Keratinocyte (primary cell): Measurements from ENCODE around the gene SLC16A4. TPM values are rescaled to one million over a fixed set of nuclear protein-coding genes. Genes with fewer than 3 reads are reported as not detected.

Experiments used
- DNase-seq: peaks from one replicate; pipeline ENCODE4 v3.0.0-alpha.2; 2011; ENCODE audit warnings: low read depth, missing footprints, low spot score
- FAIRE-seq: peaks from 2 replicates; lab custom pipeline; 2011; peaks lifted over from hg19 to GRCh38; lab: Jason Lieb, UNC
- H2AFZ ChIP-seq: 2 replicates; pipeline ENCODE4 v1.6.0; 2012; ENCODE audit warnings: low read length, control low read depth, inconsistent platforms; ENCODE audit not compliant: control insufficient read depth
- H3K27ac ChIP-seq: 2 replicates; pipeline ENCODE4 v1.5.1; 2011; ENCODE audit warnings: low read length; ENCODE audit not compliant: control insufficient read depth, insufficient read depth
- H3K27me3 ChIP-seq: 3 replicates; pipeline ENCODE4 v1.6.0; 2011; ENCODE audit warnings: low read length; ENCODE audit not compliant: control insufficient read depth, insufficient read depth; ENCODE audit errors: extremely low read depth
- H3K36me3 ChIP-seq, 2 experiments: 2 replicates in 1 of 2; 3 replicates in 1 of 2; pipeline ENCODE4 v1.5.1; 2011; ENCODE audit warnings: low read length in 2 of 2, mild to moderate bottlenecking in 1 of 2; ENCODE audit not compliant: control insufficient read depth in 2 of 2, insufficient read depth in 2 of 2; ENCODE audit errors: extremely low read depth in 1 of 2
- H3K4me1 ChIP-seq: 3 replicates; pipeline ENCODE4 v1.5.1; 2011; ENCODE audit warnings: low read length; ENCODE audit not compliant: control insufficient read depth, insufficient read depth; ENCODE audit errors: extremely low read depth
- H3K4me2 ChIP-seq: 3 replicates; pipeline ENCODE4 v1.6.0; 2011; ENCODE audit warnings: low read depth, low read length; ENCODE audit not compliant: control insufficient read depth, insufficient read depth; ENCODE audit errors: extremely low read depth
- H3K4me3 ChIP-seq, 3 experiments: fragments of 200-600 bp in 1 of 3; sonication (generic) in 1 of 3; 2 replicates in 2 of 3; 3 replicates in 1 of 3; pipeline ENCODE4 v1.5.1; 2011 to 2016; ENCODE audit warnings: low read length in 3 of 3, mild to moderate bottlenecking in 3 of 3, control low read depth in 2 of 3, inconsistent platforms in 1 of 3, low read depth in 1 of 3, mixed read lengths in 1 of 3, mixed run types in 1 of 3, moderate library complexity in 1 of 3; ENCODE audit not compliant: control insufficient read depth in 2 of 3, insufficient read depth in 2 of 3; ENCODE audit errors: extremely low read depth in 1 of 3
- H3K79me2 ChIP-seq: 2 replicates; pipeline ENCODE4 v1.6.0; 2012; ENCODE audit warnings: low read length; ENCODE audit not compliant: control insufficient read depth, insufficient read depth
- H3K9ac ChIP-seq: 3 replicates; pipeline ENCODE4 v1.6.0; 2011; ENCODE audit warnings: low read length; ENCODE audit not compliant: control insufficient read depth, insufficient read depth; ENCODE audit errors: extremely low read depth
- H3K9me1 ChIP-seq: 3 replicates; pipeline ENCODE4 v1.6.0; 2011; ENCODE audit warnings: low read length; ENCODE audit not compliant: control insufficient read depth, insufficient read depth; ENCODE audit errors: extremely low read depth
- H3K9me3 ChIP-seq: 2 replicates; pipeline ENCODE4 v1.5.1; 2012; ENCODE audit warnings: low read depth, low read length; ENCODE audit not compliant: control insufficient read depth
- H4K20me1 ChIP-seq: 3 replicates; pipeline ENCODE4 v1.6.0; 2011; ENCODE audit warnings: low read length; ENCODE audit not compliant: control insufficient read depth, insufficient read depth; ENCODE audit errors: extremely low read depth
- CTCF ChIP-seq, 3 experiments: IDR thresholded peaks in 1 of 3; conservative IDR thresholded peaks in 1 of 3; optimal IDR thresholded peaks in 1 of 3; 2 replicates in 2 of 3; 3 replicates in 1 of 3; pipeline versions ENCODE3 to v1.5.1; 2011; ENCODE audit warnings: low read length in 3 of 3, mild to moderate bottlenecking in 3 of 3, moderate library complexity in 2 of 3, control low read depth in 1 of 3, inconsistent platforms in 1 of 3; ENCODE audit not compliant: insufficient read depth in 2 of 3; ENCODE audit errors: extremely low read depth in 1 of 3
- EZH2 ChIP-seq: IDR thresholded peaks from one replicate; pipeline ENCODE4 v1.6.1; 2012; ENCODE audit warnings: inconsistent platforms, mild to moderate bottlenecking, low read length, moderate library complexity
- dilution Hi-C: fragments of 300-500 bp; cut with MboI; formaldehyde crosslinking; loops from one replicate; pipeline ENCODE4 v1.7.0; 2020; ENCODE audit warnings: low sequenced_read_pairs; ENCODE audit not compliant: extremely low pct_ligation_motif_present
- polyA plus RNA-seq, 5 experiments: library from polyadenylated mRNA; depleted of rRNA in 3 of 5; stranded (reverse) in 3 of 5; stranded (forward) in 1 of 5; unstranded in 1 of 5; fragments of >200 nt; gene quantifications; 1 replicate in 1 of 5; 2 replicates in 3 of 5; 3 replicates in 1 of 5; pipeline versions ENCODE4 v1.2.1 to v1.2.3, GENCODE V29; 2011 to 2012; ENCODE audit warnings: missing spikeins in 2 of 5, low read depth in 1 of 5, low replicate concordance in 1 of 5

Gene SLC16A4
- polyA plus RNA-seq, 1 donor (not counting 4 experiments of a cell fraction or from before 2014, with no cell fraction given): 0.92 TPM

GRCh38 chr1:110321846-110322245, 69.0 kb downstream of the SLC16A4 start:
- no peaks in the 10 kb centered on the region for H3K79me2 ChIP-seq
- H3K4me2 ChIP-seq: no peak overlapping the region
- H3K36me3 ChIP-seq: no peaks in the 10 kb centered on the region
- H3K4me1 ChIP-seq: no peaks in the 10 kb centered on the region
- no peak overlapping the region for H3K9ac ChIP-seq
- FAIRE-seq: no peak
- H3K9me1 ChIP-seq: no peaks in the 10 kb centered on the region
- dilution Hi-C loops: no loop called here
- H3K4me3 ChIP-seq: no peak overlapping the region
- H3K27me3 ChIP-seq: no peaks in the 10 kb centered on the region
- no peaks in the 10 kb centered on the region for H4K20me1 ChIP-seq
- H3K27ac ChIP-seq: no peak overlapping the region
- no peak overlapping the region for H2AFZ ChIP-seq
- no peaks in the 10 kb centered on the region for H3K9me3 ChIP-seq
- TF ChIP-seq CTCF (optimal IDR thresholded peaks at IDR 0.05 in 1 of 3, IDR thresholded peaks at IDR 0.05 in 1 of 3, conservative IDR thresholded peaks at IDR 0.05 in 1 of 3; ENCODE audit: extremely low read depth in 1 of 3, insufficient read depth in 2 of 3, low read length in 3 of 3) (no peak), EZH2 (no peak)
- DNase-seq: no peak

- dilution Hi-C loops: no loop called here
- Histone ChIP-seq H3K79me2 (no peaks in the 10 kb centered on the region), H2AFZ (no peak overlapping the region), H3K4me3 (no peak overlapping the region), H3K4me2 (no peak overlapping the region), H3K27ac (no peak overlapping the region), H3K9ac (no peak overlapping the region), H3K4me1 (no peaks in the 10 kb centered on the region), H3K9me3 (no peaks in the 10 kb centered on the region), H3K27me3 (no peaks in the 10 kb centered on the region), H3K36me3 (no peaks in the 10 kb centered on the region), H3K9me1 (no peaks in the 10 kb centered on the region), H4K20me1 (no peaks in the 10 kb centered on the region)
- DNase-seq: no peak
- FAIRE-seq: no peak
- TF ChIP-seq EZH2: no peak
- TF ChIP-seq CTCF (optimal IDR thresholded peaks at IDR 0.05 in 1 of 3, IDR thresholded peaks at IDR 0.05 in 1 of 3, conservative IDR thresholded peaks at IDR 0.05 in 1 of 3; ENCODE audit: extremely low read depth in 1 of 3, insufficient read depth in 2 of 3, low read length in 3 of 3): no peak
Measured at GRCh38 chr1:110321045-110321444, 69.8 kb downstream of the SLC16A4 start.
